Natural killer cell treated with Interleukin-12 subunit alpha and Interleukin-12 subunit beta and Interleukin-15 and Interleukin-18, amount 100 ng/mL, for 72 hours (primary cell): ENCODE measurements around the gene ZNF81. TPM values are rescaled to one million over a fixed set of nuclear protein-coding genes. Genes with fewer than 3 reads are reported as not detected.
"Not testable (repeated sequence)": the region's sequence is repeated elsewhere in the genome, so short reads cannot be mapped to it uniquely, and the experiment has no call there.

ENCODE experiments used
- ATAC-seq, 2 donors: fragments of 150-1000 bp; cut with Tn5 transposase in 1 of 2; sonication (Bioruptor Pico), chemical (Tn5 transposase) in 1 of 2; 2 replicates each; pipeline ENCODE4 v1.10.0; 2021
- DNase-seq: peaks from one replicate; pipeline ENCODE4 v3.0.0; 2022; ENCODE audit warnings: low spot score
- H3K27ac Mint-ChIP-seq, 2 donors: 1 replicate in 1 of 2; 2 replicates in 1 of 2; pipeline ENCODE4 v1.8.0; 2022; ENCODE audit warnings: mixed read lengths in 2 of 2, mild to moderate bottlenecking in 1 of 2, moderate library complexity in 1 of 2
- H3K27me3 Mint-ChIP-seq, 2 donors: 1 replicate in 1 of 2; 2 replicates in 1 of 2; pipeline ENCODE4 v1.8.0; 2022; ENCODE audit warnings: mixed read lengths in 2 of 2
- H3K36me3 Mint-ChIP-seq: one replicate; pipeline ENCODE4 v1.8.0; 2022; ENCODE audit warnings: mixed read lengths
- H3K4me1 Mint-ChIP-seq, 2 donors: 1 replicate in 1 of 2; 2 replicates in 1 of 2; pipeline ENCODE4 v1.8.0; 2022; ENCODE audit warnings: low read depth in 2 of 2, mixed read lengths in 2 of 2, mild to moderate bottlenecking in 1 of 2
- H3K4me3 Mint-ChIP-seq: one replicate; pipeline ENCODE4 v1.8.0; 2022; ENCODE audit warnings: mixed read lengths
- H3K9me3 Mint-ChIP-seq: 2 replicates; pipeline ENCODE4 v1.8.0; 2022; ENCODE audit warnings: mixed read lengths
- total RNA-seq, 2 donors: library from RNA; stranded (reverse); gene quantifications; one replicate each; pipeline ENCODE4 v1.2.3, GENCODE V29; 2022

ZNF81 gene
- total RNA-seq, result 10 to 100 TPM; 13.3 to 17.9 TPM

GRCh38 chrX:47836164-47837072 is at the start of gene ZNF81:
Gene ZNF81 (plus strand): TSS chrX:47836902. CDS start chrX:47846268, 9,366 bp downstream.
- ATAC-seq (peak; percentile 92 to 97), DNase-seq (peak; percentile 94)
- Mint-ChIP-seq H3K4me3 (peak within 1 kb of the TSS; percentile 95), H3K9me3 (no peaks in the 10 kb centered on the region), H3K27me3 (no peaks in the 10 kb centered on the region), H3K36me3 (no peaks in the 10 kb centered on the region), H3K27ac (peak within 1 kb of the TSS; percentile 97 to 99), H3K4me1 (peaks cover 7 to 12% of the 10 kb centered on the region in 2 donors)

- Mint-ChIP-seq H3K4me3 (no peak overlapping the region), H3K27me3 (peaks cover 3 to 14% of the 10 kb centered on the region in 2 donors), H3K9me3 (no peaks in the 10 kb centered on the region), H3K4me1 (no peaks in the 10 kb centered on the region), H3K27ac (no peak overlapping the region), H3K36me3 (no peaks in the 10 kb centered on the region)
- DNase-seq, result no peak
- ATAC-seq, result no peak
Measured at GRCh38 chrX:47796433-47796906, 40.2 kb upstream of the ZNF81 start.

- Mint-ChIP-seq H3K9me3 (no peaks in the 10 kb centered on the region), H3K27ac (no peak overlapping the region), H3K4me3 (no peak overlapping the region), H3K4me1 (no peaks in the 10 kb centered on the region), H3K36me3 (no peaks in the 10 kb centered on the region), H3K27me3 (peaks cover 7 to 18% of the 10 kb centered on the region in 2 donors)
- no peak for ATAC-seq
- DNase-seq, result no peak
Measured at GRCh38 chrX:47797084-47797483, 39.6 kb upstream of the ZNF81 start.

DNA sequence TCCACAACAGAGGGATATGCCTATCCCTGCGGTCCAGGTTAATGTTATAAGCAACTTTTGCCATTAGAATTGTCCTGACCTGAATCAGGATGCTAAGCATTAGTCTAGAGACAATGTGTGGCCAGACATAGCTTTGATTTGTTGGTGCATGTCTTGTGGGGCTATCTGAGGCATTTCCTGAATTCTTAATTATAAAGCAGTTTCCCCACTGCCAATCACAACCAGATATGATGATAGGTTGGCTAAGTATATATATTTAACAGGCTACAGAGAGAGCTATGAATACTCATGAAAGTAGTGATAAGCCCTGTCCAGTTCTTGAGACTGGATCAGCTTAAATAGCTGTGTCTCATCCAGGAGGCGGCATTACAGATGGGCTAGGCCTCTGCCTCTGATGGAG is 37.8 kb upstream of the ZNF81 start:
- H3K4me3 Mint-ChIP-seq, result no peak overlapping the region
- H3K36me3 Mint-ChIP-seq, result no peaks in the 10 kb centered on the region
- ATAC-seq (no peak), DNase-seq (no peak)
- no peak overlapping the region for H3K27ac Mint-ChIP-seq
- H3K4me1 Mint-ChIP-seq, result no peaks in the 10 kb centered on the region
- H3K9me3 Mint-ChIP-seq, result no peaks in the 10 kb centered on the region
- peaks cover 7 to 24% of the 10 kb centered on the region in 2 donors for H3K27me3 Mint-ChIP-seq

- Mint-ChIP-seq H3K27ac (no peak overlapping the region), H3K27me3 (peaks cover 7 to 21% of the 10 kb centered on the region in 2 donors), H3K9me3 (no peaks in the 10 kb centered on the region)
Measured at GRCh38 chrX:47802589-47802988, 34.1 kb upstream of the ZNF81 start.

DNA sequence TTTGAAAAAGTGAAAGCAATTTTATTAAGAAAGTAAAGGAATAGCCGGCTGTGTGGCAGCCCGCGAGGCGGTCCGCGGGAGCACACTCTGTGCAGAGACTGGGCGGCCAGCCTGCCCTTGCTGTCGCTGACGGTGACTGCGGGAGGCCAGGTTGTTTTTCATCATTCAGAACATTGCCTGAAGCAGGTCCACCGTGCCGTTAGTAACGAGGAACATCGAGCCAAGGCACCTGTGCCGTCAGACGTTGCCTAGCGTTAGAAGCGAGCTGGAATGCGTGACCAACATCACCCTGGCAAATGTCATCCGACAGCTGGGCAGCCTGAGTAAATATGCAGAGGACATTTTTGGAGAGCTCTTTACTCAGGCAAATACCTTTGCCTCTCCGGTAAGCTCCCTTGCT is 33.6 kb upstream of the ZNF81 start:
- H3K27ac Mint-ChIP-seq, H3K4me3 Mint-ChIP-seq, ATAC-seq, DNase-seq, H3K36me3 Mint-ChIP-seq, H3K9me3 Mint-ChIP-seq, H3K4me1 Mint-ChIP-seq: not testable (repeated sequence)
- peaks cover 7 to 21% of the 10 kb centered on the region in 2 donors for H3K27me3 Mint-ChIP-seq

More at GRCh38 chrX:47802589-47802988, 34.1 kb upstream of the ZNF81 start:
- no peak for DNase-seq
- no peak for ATAC-seq
- no peak overlapping the region for H3K4me3 Mint-ChIP-seq
- H3K36me3 Mint-ChIP-seq, result no peaks in the 10 kb centered on the region
- H3K4me1 Mint-ChIP-seq, result no peaks in the 10 kb centered on the region

DNA sequence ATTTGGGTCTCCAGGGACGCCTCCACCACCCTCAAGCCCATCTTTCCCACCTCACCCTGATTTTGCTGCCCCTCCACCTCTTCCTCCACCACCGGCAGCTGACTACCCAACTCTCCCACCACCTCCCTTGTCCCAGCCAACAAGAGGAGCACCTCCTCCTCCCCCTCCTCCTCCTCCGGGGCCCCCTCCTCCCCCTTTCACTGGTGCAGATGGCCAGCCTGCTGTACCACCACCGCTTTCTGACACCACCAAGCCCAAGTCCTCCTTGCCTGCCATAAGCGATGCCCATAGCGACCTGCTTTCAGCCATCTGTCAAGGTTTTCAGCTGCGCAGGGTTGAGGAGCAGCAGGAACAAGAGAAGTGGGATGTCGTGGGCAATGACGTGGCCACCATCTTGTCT is 32.4 kb upstream of the ZNF81 start:
- Mint-ChIP-seq H3K27ac (no peak overlapping the region), H3K36me3 (no peaks in the 10 kb centered on the region), H3K27me3 (peaks cover 7 to 18% of the 10 kb centered on the region in 2 donors), H3K4me3 (no peak overlapping the region), H3K9me3 (no peaks in the 10 kb centered on the region), H3K4me1 (no peaks in the 10 kb centered on the region)
- DNase-seq (no peak), ATAC-seq (no peak)

GRCh38 chrX:47805844-47806243 is 30.9 kb upstream of the ZNF81 start:
- not testable (repeated sequence) for DNase-seq, H3K4me3 Mint-ChIP-seq, H3K36me3 Mint-ChIP-seq, H3K27ac Mint-ChIP-seq, H3K4me1 Mint-ChIP-seq, H3K9me3 Mint-ChIP-seq, ATAC-seq
- H3K27me3 Mint-ChIP-seq, result peaks cover 7 to 22% of the 10 kb centered on the region in 2 donors

- H3K4me3 Mint-ChIP-seq, DNase-seq, H3K9me3 Mint-ChIP-seq, H3K36me3 Mint-ChIP-seq, H3K4me1 Mint-ChIP-seq, H3K27ac Mint-ChIP-seq: not testable (repeated sequence)
- peak in 1 of 2 donors; percentile 57 for ATAC-seq
- H3K27me3 Mint-ChIP-seq, result peaks cover 2 to 17% of the 10 kb centered on the region in 2 donors
Measured at GRCh38 chrX:47806415-47807271, 30.1 kb upstream of the ZNF81 start.

DNA sequence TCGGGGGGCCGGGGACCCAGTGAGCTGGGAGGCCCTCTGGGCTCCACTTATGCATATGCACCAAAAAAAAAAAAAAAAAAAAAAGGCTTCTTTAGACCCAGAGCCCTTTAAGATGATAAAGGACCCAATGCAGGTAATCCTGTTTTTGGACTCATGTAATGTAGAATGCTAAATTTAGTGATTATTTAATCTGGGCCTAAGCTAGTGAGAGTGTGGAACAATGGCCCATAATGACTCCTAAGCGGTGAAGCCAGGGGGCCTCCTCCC is 29.5 kb upstream of the ZNF81 start:
- not testable (repeated sequence) for H3K36me3 Mint-ChIP-seq, DNase-seq, ATAC-seq, H3K4me3 Mint-ChIP-seq, H3K4me1 Mint-ChIP-seq, H3K27ac Mint-ChIP-seq, H3K9me3 Mint-ChIP-seq
- peaks cover 0 to 14% of the 10 kb centered on the region in 2 donors for H3K27me3 Mint-ChIP-seq

DNA sequence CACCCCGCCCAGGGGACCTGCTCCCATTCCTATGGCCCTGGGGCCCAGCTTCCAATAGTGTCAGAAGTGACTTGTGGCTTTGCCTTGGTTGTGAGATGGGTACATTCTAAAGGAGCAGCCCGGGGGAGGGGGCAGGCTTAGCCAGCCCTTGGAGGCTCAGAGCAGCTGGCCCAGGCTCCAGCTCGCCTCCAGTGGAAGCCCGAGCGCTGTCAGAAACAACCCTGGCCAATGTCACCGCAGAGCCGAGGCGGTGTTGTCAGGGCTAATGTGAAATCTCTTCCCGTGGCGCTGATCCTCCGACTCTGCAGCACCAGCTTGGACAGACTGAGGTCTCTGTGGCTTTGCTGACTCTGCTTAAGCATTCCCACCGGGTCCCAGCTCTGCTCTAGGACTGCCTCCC is 29.2 kb upstream of the ZNF81 start:
- ATAC-seq, result no peak
- no peak overlapping the region for H3K27ac Mint-ChIP-seq

GRCh38 chrX:47808904-47809788 is 27.6 kb upstream of the ZNF81 start:
- Mint-ChIP-seq H3K27me3 (peaks cover 0 to 12% of the 10 kb centered on the region in 2 donors), H3K4me1 (no peaks in the 10 kb centered on the region), H3K4me3 (no peak overlapping the region), H3K27ac (no peak overlapping the region), H3K9me3 (no peaks in the 10 kb centered on the region), H3K36me3 (no peaks in the 10 kb centered on the region)
- DNase-seq (no peak), ATAC-seq (no peak)

More for the DNA sequence above, 29.2 kb upstream of the ZNF81 start:
- Mint-ChIP-seq H3K36me3 (no peaks in the 10 kb centered on the region), H3K9me3 (no peaks in the 10 kb centered on the region), H3K4me3 (no peak overlapping the region), H3K27me3 (peaks cover 0 to 14% of the 10 kb centered on the region in 2 donors), H3K4me1 (no peaks in the 10 kb centered on the region)
- no peak for DNase-seq

DNA sequence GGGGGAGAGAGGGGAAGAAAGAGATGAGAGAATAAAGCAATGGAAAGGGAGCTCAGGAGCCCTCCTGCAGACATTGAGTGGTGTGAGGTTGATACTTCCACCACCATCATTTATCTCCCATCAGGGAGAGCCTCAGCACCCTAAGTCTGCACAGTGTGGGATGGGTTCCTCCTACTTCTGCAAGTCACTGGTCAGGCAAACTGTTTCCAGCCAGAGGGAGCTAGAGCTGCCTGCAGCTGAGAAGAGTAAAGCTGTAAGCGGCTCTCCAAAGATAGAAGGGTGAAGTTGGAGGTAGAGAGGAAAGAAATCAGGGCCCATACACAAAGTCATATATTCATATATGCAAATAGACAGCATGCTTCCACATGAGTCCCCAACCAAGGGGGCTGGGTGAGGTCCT is 21.9 kb upstream of the ZNF81 start:
- H3K27me3 Mint-ChIP-seq, result peaks cover 0 to 14% of the 10 kb centered on the region in 2 donors
- H3K9me3 Mint-ChIP-seq, result no peaks in the 10 kb centered on the region
- no peaks in the 10 kb centered on the region for H3K4me1 Mint-ChIP-seq
- no peaks in the 10 kb centered on the region for H3K36me3 Mint-ChIP-seq
- H3K4me3 Mint-ChIP-seq, result no peak overlapping the region
- H3K27ac Mint-ChIP-seq, result no peak overlapping the region
- no peak for DNase-seq
- ATAC-seq, result no peak
